IPS DF 4.7 (cell line): ENCODE results near the gene DBP.
"Not testable (repeated sequence)": the region's sequence is repeated elsewhere in the genome, so short reads cannot be mapped to it uniquely, and the experiment has no call there.

ENCODE experiments used
- DNase-seq: peaks from one replicate; pipeline ENCODE4 v3.0.0-alpha.2; 2013; ENCODE audit warnings: low spot score; ENCODE audit errors: extremely low read depth

Gene DBP

GRCh38 chr19:48636859-48637448 lies at the start of gene DBP:
TSS of gene DBP (minus strand) at chr19:48637379. CDS start at chr19:48636994, 385 bp downstream.
- DNase-seq: no peak

DNA sequence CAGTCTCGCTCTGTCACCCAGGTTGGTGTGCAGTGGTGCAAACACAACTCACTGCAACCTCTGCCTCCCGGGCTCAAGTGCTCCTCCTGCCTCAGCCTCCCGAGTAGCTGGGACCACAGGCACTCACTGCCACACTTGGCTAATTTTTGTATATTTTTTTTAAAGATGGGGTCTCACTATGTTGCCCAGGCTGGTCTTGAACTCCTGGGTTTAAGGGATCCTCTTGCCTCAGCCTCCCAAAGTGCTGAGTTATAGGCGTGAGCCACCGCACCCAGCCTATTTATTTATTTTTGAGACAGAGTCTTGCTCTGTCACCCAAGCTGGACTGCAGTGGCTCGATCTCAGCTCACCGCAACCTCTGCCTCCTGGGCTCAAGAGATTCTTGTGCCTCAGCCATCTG lies 49.5 kb upstream of the DBP start:
- DNase-seq: not testable (repeated sequence)

DNA sequence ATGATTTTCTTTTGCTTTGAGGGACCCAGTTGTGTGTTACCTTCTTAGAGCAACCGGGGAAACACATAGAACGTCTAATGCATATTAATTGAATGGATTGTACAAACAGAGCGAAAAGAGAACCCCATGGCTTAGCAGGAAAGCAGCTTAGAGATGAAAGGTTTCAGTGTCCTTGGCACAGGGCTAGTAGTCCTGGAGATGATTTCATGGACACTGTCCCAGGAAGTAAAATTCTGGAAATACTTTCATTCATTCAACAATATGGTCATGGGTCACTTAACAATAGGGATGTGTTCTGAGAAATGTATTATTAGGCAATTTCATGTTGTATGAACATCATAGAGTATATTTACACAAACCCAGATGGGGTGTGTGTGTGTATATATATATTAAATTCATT lies 48.9 kb upstream of the DBP start:
- no peak for DNase-seq

GRCh38 chr19:48685583-48685982 lies 48.4 kb upstream of the DBP start:
- no peak for DNase-seq

DNA sequence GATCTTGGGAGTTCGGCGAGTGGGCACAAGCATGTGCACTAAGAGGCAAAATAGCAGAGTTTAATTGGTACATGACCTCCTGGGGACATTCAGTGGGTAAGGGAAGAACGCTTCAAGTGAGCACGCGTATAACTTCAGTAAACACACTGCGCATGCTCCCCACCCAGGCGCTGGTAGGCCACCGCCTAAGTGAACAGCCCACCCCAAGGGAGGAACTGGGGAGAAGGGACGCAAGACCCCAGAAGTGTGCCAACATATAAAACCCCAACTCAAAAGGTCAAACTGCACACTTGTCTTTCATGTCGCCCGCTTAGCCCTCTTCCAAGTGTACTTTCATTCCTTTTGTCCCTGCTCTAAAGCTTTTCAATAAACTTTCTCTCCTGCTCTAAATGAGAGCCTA lies 46.2 kb upstream of the DBP start:
- DNase-seq: no peak

DNA sequence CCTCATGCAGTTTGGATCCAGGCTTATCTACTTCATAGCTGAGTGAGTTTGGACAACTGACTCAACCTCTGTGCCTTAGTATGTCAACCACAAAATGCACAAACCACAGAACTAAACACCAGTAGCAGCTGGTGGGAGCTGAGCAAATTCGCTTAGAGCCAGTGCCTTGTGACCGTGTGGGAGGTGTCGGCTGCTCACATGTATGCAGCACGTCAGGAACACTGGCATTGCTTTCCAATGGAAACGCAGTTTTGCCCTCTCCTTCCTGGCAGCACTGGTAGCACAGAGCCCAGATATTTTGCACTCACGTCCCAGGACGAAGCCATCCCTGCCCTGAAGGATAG lies 43.9 kb upstream of the DBP start:
- no peak for DNase-seq

GRCh38 chr19:48680436-48681126 lies 43.4 kb upstream of the DBP start:
- DNase-seq: no peak

DNA sequence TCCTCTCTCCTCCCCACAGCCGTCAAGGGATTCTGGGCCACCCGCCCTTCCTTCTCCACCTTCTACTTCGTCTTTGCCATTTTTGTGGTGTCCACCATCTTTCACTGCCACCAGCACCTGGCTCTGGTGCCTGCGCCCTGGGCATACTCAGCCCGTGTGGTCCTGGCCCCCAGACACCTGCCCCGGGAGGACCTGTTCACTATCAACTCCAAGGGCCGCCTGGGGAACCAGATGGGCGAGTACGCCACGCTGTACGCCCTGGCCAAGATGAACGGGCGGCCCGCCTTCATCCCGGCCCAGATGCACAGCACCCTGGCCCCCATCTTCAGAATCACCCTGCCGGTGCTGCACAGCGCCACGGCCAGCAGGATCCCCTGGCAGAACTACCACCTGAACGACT lies 42.8 kb upstream of the DBP start:
- DNase-seq: not testable (repeated sequence)

DNA sequence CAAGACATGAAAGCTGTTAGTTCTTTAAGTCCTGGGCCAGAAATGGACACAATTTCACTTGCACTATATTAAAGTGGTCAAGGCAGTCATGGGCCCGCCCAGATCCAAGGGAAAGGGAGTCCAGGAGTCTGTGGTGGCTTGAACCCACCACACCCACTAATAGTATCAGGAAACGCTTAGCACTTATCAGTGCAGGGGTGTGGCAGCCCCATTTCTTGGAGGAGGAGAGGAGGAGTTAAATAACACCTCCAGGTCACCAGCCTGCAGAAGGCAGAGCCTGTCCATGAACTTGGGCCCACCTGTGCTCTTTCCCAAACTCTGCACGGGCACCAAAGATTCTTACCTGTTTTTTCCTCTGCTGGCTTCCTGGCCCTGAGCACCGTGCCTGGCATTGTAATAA lies 41.0 kb upstream of the DBP start:
- no peak for DNase-seq

- no peak for DNase-seq
Measured at GRCh38 chr19:48676887-48677286, 39.7 kb upstream of the DBP start.

- DNase-seq: no peak
Measured at GRCh38 chr19:48676487-48676886, 39.3 kb upstream of the DBP start.

DNA sequence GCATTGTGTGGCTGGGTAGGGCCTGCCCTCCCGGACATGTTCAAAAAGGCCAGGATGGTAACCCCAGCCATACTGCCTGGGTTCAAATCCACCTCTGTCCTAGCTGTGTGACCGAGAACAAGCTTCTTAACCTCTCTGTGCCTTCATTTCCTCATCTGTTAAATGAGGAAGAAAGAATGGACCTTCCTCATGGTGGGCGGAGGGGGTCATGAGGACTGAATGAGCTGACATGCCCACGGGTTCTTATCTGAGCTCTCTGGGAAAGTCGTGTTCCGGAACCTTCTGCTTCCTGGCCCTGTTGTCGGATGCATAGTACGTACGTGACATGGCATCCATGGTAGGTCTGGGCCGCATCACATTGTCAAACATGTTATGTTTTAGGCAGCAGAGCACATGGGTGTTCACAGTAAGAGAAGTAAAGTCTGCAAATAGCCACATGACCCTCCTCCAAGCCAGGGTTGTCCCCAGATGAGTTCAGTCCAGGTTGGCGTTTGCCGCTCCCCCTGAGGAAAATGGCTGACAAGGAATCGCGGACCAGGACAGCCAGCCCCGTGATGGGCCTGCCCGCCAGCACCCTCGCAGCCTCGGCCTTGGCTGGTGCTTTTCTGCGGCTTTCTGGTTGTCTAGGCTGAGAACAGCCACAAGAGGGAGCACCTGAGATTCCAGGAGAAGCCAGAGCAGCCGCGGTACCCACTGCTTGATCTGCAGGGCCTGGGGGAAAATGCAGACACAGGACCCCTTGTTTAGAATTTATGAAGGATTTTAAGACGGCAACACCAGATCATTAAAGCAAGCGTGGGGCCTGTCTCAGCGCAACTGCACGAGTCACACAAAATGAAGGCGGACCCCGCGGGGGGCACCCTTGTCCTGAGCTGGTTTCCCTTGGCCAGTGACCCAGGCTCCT lies 38.0 kb upstream of the DBP start:
- DNase-seq: peak; percentile 78

DNA sequence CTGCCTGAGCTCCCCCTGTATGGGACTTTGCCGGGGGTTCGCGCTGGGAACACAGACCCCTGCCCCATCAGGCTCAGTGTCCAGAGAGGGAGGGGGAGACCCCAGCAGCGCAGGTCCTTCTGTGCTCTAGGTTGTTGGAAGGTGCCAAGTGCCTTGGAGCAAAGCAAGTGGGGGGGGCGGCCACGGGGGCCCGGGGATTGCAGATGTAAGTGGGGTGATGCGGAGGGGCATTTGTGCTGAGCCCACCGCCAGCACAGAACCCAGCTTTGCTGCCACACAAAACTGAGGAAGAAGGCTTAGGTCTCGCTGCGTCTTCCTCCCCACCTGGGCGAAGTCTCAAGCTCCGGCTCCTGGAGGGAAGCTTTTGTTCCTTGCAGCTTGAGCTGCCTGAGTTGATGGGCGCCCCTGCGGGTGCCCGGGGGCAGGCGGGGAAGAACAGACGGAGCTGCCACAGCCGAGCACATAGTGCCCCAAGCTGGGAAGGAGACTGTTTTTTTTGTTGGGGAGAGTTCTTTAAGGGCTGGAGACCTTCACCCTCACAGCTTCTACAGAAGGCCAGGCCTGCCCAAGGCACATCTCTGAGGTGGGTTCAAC lies 37.1 kb upstream of the DBP start:
- DNase-seq: no peak

DNA sequence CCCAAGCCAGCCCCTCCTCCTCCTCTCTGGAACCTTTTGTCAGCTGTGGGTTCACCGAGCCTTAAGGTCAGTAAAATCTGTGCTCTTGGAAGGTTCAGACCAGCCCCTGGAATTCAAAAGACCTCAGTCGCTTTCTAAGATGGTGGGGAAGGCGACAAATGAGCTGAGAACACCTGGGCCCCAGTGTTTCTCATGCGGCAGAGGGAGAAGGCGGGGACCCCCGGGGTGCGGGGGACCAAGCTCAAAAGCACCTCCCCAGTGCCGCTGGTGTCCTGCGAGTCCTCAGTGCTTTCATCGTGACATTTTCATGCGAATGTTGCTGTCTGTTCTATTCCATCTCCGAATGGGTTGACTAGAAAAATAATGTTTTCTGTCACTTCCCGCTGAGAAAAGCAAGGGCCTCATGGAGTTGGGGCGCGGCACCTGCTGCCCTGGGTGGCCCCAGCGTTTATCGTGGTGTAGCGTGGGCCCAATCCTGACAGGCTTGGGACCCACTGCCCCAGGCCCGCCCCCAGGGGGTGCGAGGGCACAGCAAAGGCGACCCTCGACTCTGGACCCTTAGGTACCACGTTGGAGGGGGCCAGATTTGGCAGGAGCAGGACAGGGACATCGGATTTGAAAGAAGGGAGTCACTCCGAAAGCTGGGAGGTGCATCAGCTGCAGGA lies 36.4 kb upstream of the DBP start:
- DNase-seq: no peak

DNA sequence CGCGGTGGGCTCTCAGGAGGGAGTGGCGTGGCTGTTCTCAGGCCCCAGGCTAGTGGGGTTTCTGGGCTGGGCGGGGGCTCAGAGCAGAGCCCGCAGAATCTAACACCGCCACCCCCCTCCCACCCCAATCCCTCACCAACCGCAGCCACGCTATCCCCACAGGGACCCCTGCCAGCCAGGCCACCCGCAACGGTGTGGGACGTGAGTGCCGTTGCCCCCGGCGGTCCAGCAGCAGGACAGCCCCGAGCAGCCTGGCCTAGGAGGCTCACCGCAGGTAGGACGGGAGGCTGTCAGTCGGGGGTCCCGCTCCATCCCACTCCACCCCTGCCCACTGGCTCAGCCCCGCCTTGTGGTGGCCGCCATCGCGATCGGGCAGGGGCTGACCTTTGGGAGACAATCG lies 35.8 kb upstream of the DBP start, which contains the start of gene NTN5:
TSS of gene NTN5 (minus strand) at position 24 of the 400 bp plus-strand sequence. CDS start 2,031 bp downstream, outside the sequence.
- DNase-seq: no peak

DNA sequence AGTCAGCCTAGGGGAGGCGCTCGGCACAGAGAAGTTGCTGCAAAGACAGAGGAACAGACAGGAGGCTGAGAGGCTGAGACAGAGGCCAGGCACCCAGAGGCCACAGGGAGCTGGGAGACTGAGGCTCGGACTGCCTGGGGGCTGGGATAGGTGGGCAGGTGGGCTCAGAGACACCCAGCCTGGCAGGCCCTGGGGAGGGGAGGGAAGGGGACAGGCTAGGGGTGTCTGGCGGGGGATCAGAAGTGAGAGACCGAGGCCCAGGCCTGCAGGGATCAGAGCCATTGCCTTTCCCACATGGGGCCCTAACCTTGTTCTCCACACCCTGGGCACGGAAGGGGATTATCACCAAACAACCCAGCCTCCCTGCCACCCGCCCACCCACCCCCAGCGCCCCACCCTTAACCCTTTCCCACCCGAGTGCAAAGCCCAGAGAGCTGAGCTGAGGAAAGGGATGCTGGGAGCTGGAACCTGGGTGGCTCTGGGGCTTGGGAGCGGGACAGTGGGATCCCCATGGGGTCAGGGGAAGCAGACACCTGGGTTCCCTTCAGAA lies 34.3 kb upstream of the DBP start:
- no peak for DNase-seq

- no peak for DNase-seq
Measured at GRCh38 chr19:48670699-48671445, 33.7 kb upstream of the DBP start.

- DNase-seq: no peak
Measured at GRCh38 chr19:48669903-48670668, 32.9 kb upstream of the DBP start.

DNA sequence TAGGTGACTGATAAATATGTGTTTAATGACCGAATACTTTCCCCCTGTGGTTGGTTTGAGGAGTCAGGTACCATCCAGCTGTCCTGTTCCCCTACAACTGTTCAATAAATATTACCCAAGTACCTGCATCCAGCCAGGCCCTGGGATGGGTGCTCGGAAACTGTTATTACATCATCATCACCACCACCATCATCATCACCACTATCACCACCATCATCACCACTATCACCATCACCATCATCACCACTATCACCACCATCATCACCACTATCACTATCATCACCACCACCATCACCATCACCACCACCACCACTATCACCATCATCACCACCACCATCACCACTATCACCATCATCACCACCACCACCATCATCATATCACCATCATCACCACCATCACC lies 31.6 kb upstream of the DBP start:
- DNase-seq: no peak

GRCh38 chr19:48668332-48668731 lies 31.2 kb upstream of the DBP start:
- no peak for DNase-seq
